ENCODE data around the gene INSL3. TPM values are rescaled to one million over a fixed set of nuclear protein-coding genes. Genes with fewer than 3 reads are reported as not detected.
"Not testable (repeated sequence)": the region's sequence is repeated elsewhere in the genome, so short reads cannot be mapped to it uniquely, and the experiment has no call there.

INSL3 gene
- total RNA-seq, 1 experiment from 2014 or later = not detected

DNA sequence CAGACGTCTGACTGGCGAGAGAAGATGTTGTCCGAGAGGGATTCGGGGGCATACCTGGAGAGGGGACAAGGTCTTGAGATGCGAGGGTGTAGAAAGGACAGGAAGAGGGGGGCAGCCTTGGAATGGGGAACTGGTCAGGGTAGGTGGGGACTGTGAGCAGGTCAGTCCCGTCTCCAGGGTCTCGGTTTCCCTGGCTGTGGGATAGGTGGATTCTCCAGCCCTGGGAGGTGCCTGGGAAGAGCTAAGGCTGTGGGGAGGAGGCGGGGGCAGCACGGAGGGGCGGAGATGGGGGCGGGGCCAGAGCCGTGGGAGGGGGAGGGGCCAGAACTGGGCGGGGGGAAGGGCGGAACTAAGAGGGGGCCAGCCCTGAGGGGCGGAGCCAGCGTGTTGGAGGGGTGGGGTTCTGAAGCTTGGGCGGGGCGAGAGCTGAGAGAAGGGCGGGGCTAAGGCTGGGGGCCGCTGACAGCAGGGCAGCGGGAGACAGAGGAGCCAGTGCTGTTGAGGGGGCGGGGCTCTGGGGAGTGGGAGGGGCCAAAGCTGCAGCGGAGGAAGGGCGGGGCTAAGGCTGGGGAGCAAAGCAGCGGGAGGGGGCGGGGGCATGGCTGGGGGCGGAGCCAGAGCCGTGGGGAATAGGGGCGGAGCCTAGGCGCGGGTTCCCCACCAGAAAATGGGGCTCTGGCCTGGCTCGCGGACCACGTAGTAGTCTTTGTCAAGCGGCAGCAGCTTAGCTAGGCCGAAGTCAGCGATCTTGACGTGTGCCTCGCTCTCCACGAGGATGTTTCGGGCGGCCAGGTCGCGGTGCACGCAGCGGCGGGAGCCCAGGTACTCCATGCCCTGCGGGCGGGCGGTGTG lies 9.5 kb upstream of the INSL3 start:
- DNase-seq (ENCODE audit: low read depth, low spot score) = peak; percentile 80
- in situ Hi-C loops (cut with HindIII; ENCODE audit: low pct_unique_long_range_greater_than_20kb, low sequenced_read_pairs) = no loop called here

GRCh38 chr19:17829855-17830566 lies 8.7 kb upstream of the INSL3 start:
- peak; percentile 64 for DNase-seq (ENCODE audit: low read depth, low spot score)
- in situ Hi-C loops (cut with HindIII; ENCODE audit: low pct_unique_long_range_greater_than_20kb, low sequenced_read_pairs) = no loop called here

- in situ Hi-C loops (cut with HindIII; ENCODE audit: low pct_unique_long_range_greater_than_20kb, low sequenced_read_pairs) = no loop called here
- DNase-seq (ENCODE audit: low read depth, low spot score) = no peak
Observed at GRCh38 chr19:17826508-17827056, 5.3 kb upstream of the INSL3 start.

- DNase-seq (ENCODE audit: low read depth, low spot score) = no peak
- in situ Hi-C loops (cut with HindIII; ENCODE audit: low pct_unique_long_range_greater_than_20kb, low sequenced_read_pairs) = no loop called here
Observed at GRCh38 chr19:17824339-17824738, 3.0 kb upstream of the INSL3 start.

GRCh38 chr19:17817668-17818363 lies 3.5 kb downstream of the INSL3 start:
- no peak for DNase-seq (ENCODE audit: low read depth, low spot score)
- in situ Hi-C loops (cut with HindIII; ENCODE audit: low pct_unique_long_range_greater_than_20kb, low sequenced_read_pairs) = no loop called here

- in situ Hi-C loops (cut with HindIII; ENCODE audit: low pct_unique_long_range_greater_than_20kb, low sequenced_read_pairs) = no loop called here
- no peak for DNase-seq (ENCODE audit: low read depth, low spot score)
Observed at GRCh38 chr19:17812099-17812498, 9.2 kb downstream of the INSL3 start.

DNA sequence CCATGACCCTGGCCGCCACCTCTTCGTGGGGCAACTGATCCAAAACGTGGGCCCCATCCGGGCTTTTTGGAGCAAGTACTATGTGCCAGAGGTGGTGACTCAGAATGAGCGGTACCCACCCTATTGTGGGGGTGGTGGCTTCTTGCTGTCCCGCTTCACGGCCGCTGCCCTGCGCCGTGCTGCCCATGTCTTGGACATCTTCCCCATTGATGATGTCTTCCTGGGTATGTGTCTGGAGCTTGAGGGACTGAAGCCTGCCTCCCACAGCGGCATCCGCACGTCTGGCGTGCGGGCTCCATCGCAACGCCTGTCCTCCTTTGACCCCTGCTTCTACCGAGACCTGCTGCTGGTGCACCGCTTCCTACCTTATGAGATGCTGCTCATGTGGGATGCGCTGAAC lies 9.6 kb downstream of the INSL3 start:
- DNase-seq (ENCODE audit: low read depth, low spot score) = no peak
- in situ Hi-C loops (cut with HindIII; ENCODE audit: low pct_unique_long_range_greater_than_20kb, low sequenced_read_pairs) = no loop called here

DNA sequence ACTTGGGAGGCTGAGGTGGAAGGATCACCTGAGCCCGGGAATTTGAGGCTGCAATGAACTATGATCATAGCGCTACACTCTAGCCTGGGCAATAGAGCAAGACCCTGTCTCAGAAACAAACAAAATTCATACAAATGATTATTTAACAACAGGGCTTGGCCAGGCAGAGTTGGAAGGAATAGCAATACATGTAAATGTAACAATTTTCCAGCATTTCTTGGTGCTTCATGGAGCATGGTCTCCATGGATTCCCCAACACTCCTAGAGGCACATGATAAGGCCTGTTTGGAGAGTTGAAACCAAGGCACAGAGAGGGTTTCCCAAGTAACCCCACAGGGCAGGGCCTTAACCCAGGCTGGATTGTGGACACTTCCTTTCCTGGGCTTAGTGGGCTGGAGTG lies 10.2 kb downstream of the INSL3 start:
- in situ Hi-C loops (cut with HindIII; ENCODE audit: low pct_unique_long_range_greater_than_20kb, low sequenced_read_pairs) = no loop called here
- DNase-seq (ENCODE audit: low read depth, low spot score) = no peak

DNA sequence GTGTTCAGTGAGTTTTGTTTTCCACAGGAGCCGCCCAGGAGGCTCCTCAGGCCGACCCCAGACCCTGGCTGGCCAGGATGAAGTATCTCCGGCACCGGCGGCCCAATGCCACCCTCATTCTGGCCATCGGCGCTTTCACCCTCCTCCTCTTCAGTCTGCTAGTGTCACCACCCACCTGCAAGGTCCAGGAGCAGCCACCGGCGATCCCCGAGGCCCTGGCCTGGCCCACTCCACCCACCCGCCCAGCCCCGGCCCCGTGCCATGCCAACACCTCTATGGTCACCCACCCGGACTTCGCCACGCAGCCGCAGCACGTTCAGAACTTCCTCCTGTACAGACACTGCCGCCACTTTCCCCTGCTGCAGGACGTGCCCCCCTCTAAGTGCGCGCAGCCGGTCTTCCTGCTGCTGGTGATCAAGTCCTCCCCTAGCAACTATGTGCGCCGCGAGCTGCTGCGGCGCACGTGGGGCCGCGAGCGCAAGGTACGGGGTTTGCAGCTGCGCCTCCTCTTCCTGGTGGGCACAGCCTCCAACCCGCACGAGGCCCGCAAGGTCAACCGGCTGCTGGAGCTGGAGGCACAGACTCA lies 13.5 kb downstream of the INSL3 start:
- no peak for DNase-seq (ENCODE audit: low read depth, low spot score)
- in situ Hi-C loops (cut with HindIII; ENCODE audit: low pct_unique_long_range_greater_than_20kb, low sequenced_read_pairs) = no loop called here

DNA sequence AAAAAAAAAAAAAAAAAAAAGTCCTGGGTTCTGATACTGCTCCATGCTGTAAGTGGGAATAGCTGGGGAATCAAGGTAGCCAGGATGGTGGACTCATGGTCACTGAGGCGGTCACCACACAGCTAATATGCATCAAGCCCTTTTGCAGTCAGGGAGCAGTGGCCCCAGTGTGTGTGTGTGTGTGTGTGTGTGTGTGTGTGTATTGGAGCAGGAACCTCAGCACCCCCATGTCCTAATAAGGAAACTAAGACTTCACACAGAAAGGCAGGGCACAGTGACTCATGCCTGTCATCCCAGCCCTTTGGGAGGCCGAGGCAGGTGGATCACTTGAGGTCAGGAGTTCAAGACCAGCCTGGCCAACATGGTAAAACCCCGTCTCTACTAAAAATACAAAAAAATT lies 14.4 kb downstream of the INSL3 start:
- DNase-seq (ENCODE audit: low read depth, low spot score) = no peak
- in situ Hi-C loops (cut with HindIII; ENCODE audit: low pct_unique_long_range_greater_than_20kb, low sequenced_read_pairs) = no loop called here

- DNase-seq (ENCODE audit: low read depth, low spot score) = no peak
- in situ Hi-C loops (cut with HindIII; ENCODE audit: low pct_unique_long_range_greater_than_20kb, low sequenced_read_pairs) = no loop called here
Observed at GRCh38 chr19:17805427-17805826, 15.9 kb downstream of the INSL3 start.

GRCh38 chr19:17803264-17803896 lies 17.9 kb downstream of the INSL3 start:
- in situ Hi-C loops (cut with HindIII; ENCODE audit: low pct_unique_long_range_greater_than_20kb, low sequenced_read_pairs) = no loop called here
- no peak for DNase-seq (ENCODE audit: low read depth, low spot score)

GRCh38 chr19:17802137-17802858 lies 19.0 kb downstream of the INSL3 start:
- DNase-seq (ENCODE audit: low read depth, low spot score) = no peak
- in situ Hi-C loops (cut with HindIII; ENCODE audit: low pct_unique_long_range_greater_than_20kb, low sequenced_read_pairs) = no loop called here

DNA sequence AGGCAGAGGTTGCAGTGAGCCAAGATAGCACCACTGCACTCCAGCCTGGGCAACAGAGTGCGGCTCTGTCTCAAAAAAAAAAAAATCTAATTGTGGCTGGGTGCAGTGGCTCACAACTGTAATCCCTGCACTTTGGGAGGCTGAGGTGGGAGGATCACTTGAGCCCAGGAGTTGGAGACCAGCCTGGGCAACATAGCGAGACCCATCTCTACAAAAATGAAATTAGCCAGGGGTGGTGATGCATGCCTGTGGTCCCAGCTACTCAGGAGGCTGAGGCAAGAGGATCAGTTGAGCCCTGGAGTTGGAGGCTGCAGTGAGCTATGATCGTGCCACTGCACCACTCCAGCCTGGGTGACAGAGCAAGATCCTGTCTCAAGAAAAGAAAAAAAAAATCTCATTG lies 22.7 kb downstream of the INSL3 start:
- DNase-seq (ENCODE audit: low read depth, low spot score); in situ Hi-C loops (cut with HindIII; ENCODE audit: low pct_unique_long_range_greater_than_20kb, low sequenced_read_pairs): not testable (repeated sequence)

DNA sequence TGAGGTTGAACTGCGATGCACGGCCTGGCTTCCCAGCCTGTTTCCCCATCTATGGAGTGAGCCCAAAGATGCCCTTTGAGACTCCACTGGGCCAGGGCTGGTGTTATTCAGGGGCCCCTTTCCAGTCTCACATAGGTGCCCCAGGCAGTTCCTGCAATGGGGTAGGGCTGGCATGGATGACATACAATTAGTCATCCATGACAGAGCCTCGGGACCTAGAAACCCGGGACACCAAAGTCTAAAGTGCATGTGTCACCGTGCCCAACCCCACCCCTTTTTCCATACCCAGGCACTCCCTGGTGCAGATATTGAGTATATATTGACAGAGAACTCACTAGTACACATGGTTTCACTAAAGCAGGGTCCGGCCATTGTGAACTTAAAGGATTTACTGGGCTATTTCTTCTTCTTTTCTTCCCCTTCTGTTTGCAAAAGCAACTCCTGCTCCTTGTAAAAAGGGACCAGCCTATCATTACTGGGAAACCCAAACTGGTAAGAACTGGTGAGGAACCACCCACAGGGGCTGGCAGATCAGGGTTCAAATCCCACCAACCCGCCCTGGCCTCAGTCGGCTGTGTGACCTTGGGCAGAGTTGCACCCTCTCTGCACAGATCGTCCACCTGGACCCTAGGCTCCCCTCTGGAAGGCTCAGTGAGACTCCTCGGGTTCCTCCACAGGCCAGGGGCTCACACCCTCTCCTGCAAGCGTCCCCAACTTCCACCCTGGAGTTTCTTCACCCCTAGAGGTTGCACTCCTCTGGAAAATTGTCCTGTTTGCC lies 23.7 kb downstream of the INSL3 start:
- in situ Hi-C loops (cut with HindIII; ENCODE audit: low pct_unique_long_range_greater_than_20kb, low sequenced_read_pairs) = no loop called here

GRCh38 chr19:17796838-17797423 lies 24.4 kb downstream of the INSL3 start:
- no peak for DNase-seq (ENCODE audit: low read depth, low spot score)
- in situ Hi-C loops (cut with HindIII; ENCODE audit: low pct_unique_long_range_greater_than_20kb, low sequenced_read_pairs) = no loop called here

More for the DNA sequence above, 23.7 kb downstream of the INSL3 start:
- DNase-seq (ENCODE audit: low read depth, low spot score) = no peak
